ENCODE results near the gene NPFFR1. TPM values are rescaled to one million over a fixed set of nuclear protein-coding genes. Genes with fewer than 3 reads are reported as not detected.

The NPFFR1 gene
- total and polyA plus RNA-seq, 8 donors: under 0.01 to 0.03 (median 0.03) TPM; not detected in 4

DNA sequence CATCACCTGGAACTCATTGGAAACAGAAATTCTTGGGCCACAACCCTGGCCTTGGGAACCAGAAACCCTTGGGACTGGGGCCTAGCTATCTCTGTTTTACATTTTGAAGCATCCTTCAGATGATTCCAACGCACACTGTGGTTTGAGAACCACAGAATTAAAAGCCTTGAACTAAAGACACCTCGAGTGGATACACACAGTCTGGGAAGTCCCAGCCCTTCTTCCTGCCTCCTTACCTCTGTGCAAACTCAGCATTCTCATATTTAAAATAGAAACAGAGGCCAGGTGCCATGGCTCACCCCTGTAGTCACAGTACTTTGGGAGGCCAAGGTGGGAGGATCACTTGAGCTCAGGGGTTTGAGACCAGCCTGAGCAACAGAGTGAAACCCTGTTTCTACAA lies 12.9 kb downstream of the NPFFR1 start:
- ATAC-seq (no peak), DNase-seq (no peak), FAIRE-seq (no peak)
- no peak overlapping the region for H3K4me3 ChIP-seq
- no peak overlapping the region for H3K27ac ChIP-seq
- no peaks in the 10 kb centered on the region for H3K9me3 ChIP-seq
- TF ChIP-seq, protein P1, sequence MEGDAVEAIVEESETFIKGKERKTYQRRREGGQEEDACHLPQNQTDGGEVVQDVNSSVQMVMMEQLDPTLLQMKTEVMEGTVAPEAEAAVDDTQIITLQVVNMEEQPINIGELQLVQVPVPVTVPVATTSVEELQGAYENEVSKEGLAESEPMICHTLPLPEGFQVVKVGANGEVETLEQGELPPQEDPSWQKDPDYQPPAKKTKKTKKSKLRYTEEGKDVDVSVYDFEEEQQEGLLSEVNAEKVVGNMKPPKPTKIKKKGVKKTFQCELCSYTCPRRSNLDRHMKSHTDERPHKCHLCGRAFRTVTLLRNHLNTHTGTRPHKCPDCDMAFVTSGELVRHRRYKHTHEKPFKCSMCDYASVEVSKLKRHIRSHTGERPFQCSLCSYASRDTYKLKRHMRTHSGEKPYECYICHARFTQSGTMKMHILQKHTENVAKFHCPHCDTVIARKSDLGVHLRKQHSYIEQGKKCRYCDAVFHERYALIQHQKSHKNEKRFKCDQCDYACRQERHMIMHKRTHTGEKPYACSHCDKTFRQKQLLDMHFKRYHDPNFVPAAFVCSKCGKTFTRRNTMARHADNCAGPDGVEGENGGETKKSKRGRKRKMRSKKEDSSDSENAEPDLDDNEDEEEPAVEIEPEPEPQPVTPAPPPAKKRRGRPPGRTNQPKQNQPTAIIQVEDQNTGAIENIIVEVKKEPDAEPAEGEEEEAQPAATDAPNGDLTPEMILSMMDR (IDR thresholded peaks at IDR 0.05): no peak
- intact Hi-C loops (cut with DNase I): no loop called here
- WGBS, 2 donors: 75 to 85% methylated on average over 2 of the region's 2 CpGs
- H3K4me1 ChIP-seq: no peaks in the 10 kb centered on the region
- H3K27me3 ChIP-seq: no peaks in the 10 kb centered on the region
- no peaks in the 10 kb centered on the region for H3K36me3 ChIP-seq

DNA sequence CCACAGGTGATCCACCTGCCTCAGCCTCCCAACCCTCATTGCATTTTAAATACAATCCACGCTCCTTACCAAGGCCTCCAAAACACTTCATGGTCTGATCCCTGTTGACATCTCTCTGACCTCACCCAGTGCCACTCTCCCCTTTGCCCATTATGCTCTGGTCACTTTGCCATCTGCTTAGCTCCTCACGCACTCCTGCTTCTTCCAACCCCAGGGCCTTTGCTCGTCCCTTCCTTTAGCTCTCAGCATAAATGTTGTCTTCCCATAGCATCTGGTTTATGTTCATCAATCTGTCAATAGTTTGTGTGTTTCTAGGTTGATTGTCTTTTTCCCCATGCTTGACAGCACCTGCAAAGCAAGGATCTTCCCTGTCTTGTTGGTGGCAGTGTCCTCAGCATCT lies 14.1 kb downstream of the NPFFR1 start:
- no peak for FAIRE-seq
- DNase-seq: no peak
- no peaks in the 10 kb centered on the region for H3K36me3 ChIP-seq
- no peak overlapping the region for H3K27ac ChIP-seq
- ATAC-seq: no peak
- H3K27me3 ChIP-seq: no peaks in the 10 kb centered on the region
- no peaks in the 10 kb centered on the region for H3K4me1 ChIP-seq
- H3K4me3 ChIP-seq: no peak overlapping the region
- intact Hi-C loops (cut with DNase I): no loop called here
- WGBS, 2 donors: 97% methylated on average over 3 of the region's 3 CpGs
- no peaks in the 10 kb centered on the region for H3K9me3 ChIP-seq
- TF ChIP-seq, protein P1 (IDR thresholded peaks at IDR 0.05): no peak

DNA sequence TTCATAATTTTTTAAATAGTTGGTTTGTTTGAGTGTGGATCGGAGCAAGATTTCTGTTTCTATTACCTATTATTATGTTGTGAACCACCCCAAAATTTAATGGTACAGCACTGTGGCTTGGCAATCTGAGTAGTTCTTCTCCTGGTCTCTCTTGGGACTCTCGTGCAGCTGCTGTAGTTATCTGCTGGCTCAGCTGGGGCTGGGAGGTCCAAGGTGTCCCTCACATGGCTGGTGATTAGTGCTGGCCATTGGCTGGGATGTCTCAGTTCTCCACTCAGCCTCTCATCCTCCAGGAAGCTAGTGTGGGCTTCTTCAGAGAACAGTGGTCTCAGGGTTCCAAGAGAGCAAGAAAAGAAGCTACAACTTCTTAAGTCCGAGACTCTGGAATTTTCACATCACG lies 15.4 kb downstream of the NPFFR1 start:
- Histone ChIP-seq H3K4me3 (no peak overlapping the region), H3K27ac (no peak overlapping the region), H3K27me3 (no peaks in the 10 kb centered on the region), H3K4me1 (no peaks in the 10 kb centered on the region), H3K9me3 (no peaks in the 10 kb centered on the region), H3K36me3 (no peaks in the 10 kb centered on the region)
- TF ChIP-seq, protein P1 (IDR thresholded peaks at IDR 0.05): no peak
- intact Hi-C loops (cut with DNase I): no loop called here
- DNase-seq (no peak), ATAC-seq (no peak), FAIRE-seq (no peak)
- 73 to 77% methylated on average over 4 of the region's 4 CpGs for WGBS, 2 donors

DNA sequence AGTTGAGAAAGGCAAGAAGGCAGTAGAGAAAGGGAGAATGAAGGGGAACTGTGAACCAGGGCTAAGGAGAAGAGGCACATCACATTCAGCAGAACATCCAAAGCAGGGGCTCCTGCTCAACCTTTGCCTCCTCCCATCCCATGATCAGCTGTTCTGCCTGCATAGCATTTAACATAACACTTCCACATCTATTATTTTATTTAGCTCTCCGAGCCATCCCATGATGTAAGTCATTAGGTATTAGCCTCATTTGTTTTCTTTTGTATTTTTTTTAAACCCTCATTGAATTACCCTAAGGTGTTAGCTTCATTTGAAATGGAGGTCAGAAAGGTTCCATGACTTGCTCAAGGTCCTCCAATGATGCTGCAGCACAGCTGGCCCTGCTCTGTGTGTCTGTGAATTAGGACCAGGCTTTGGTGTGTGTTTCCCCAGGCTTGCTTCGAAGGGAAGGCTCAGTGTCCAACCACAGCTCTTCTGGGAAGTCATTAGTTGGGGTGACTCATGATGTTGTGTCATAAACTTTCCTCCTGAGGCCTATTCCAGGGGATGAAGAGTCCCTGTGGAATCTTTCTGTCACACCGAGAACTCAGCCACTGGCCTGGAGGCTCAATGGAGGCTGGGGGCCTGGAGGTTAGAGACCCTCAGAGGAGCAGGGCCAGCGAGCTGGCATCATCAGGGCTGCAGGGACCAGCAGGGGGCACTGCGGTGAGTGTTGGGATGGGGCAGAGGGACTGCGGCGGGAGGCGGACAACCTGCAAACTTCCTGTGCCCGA lies 16.5 kb downstream of the NPFFR1 start:
- H3K9me3 ChIP-seq: no peaks in the 10 kb centered on the region
- FAIRE-seq: no peak
- no peak for DNase-seq
- ATAC-seq: peak in 3 of 4 donors; percentile 24 to 66 (median 53)
- H3K36me3 ChIP-seq: no peaks in the 10 kb centered on the region
- intact Hi-C loops (cut with DNase I): no loop called here
- H3K4me1 ChIP-seq: no peaks in the 10 kb centered on the region
- TF ChIP-seq, protein P1 (IDR thresholded peaks at IDR 0.05): no peak
- 57 to 70% methylated on average over 9 of the region's 9 CpGs for WGBS, 2 donors
- no peak overlapping the region for H3K27ac ChIP-seq
- H3K27me3 ChIP-seq: no peaks in the 10 kb centered on the region
- no peak overlapping the region for H3K4me3 ChIP-seq

DNA sequence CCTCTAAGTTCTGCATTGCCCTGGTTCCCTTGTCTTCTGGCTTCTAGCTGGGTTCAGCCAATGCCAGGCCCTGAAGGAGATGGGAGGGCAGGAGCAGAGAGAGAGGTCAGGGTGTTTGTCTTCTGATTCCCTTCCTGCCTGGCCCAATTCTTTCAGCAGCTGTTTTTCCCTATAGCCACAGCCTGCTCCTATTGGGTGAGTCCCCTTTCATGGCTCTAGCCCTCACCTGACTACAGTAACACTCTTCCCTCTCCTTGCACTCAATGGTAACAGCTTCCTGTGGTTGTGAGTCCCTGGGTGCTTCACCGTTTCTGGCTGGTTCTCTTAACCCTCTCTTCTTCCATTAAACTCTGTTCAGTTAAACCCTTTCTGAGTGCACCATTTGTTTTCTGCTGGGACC lies 17.1 kb downstream of the NPFFR1 start:
- no peaks in the 10 kb centered on the region for H3K9me3 ChIP-seq
- no peaks in the 10 kb centered on the region for H3K36me3 ChIP-seq
- no peak overlapping the region for H3K4me3 ChIP-seq
- FAIRE-seq (no peak), DNase-seq (no peak), ATAC-seq (no peak)
- TF ChIP-seq, protein P1 (IDR thresholded peaks at IDR 0.05): no peak
- intact Hi-C loops (cut with DNase I): no loop called here
- 75 to 80% methylated on average over 1 of the region's 1 CpG for WGBS, 2 donors
- no peaks in the 10 kb centered on the region for H3K27me3 ChIP-seq
- no peak overlapping the region for H3K27ac ChIP-seq
- no peaks in the 10 kb centered on the region for H3K4me1 ChIP-seq
